Heart right ventricle (tissue), 16 donors: ENCODE data around the gene GALNT7. TPM values are rescaled to one million over a fixed set of nuclear protein-coding genes. Genes with fewer than 3 reads are reported as not detected.

ENCODE experiments used
- ATAC-seq, 8 donors: fragments of 200-7000 bp; cut with Tn5 transposase; one replicate each; pipeline ENCODE4 v1.9.1; 2020; ENCODE audit warnings: mild to moderate bottlenecking in 8 of 8, moderate library complexity in 8 of 8, moderate number of reproducible peaks in 1 of 8
- DNase-seq, 2 donors: peaks; one replicate each; pipeline ENCODE4 v3.0.0-alpha.2; 2020
- H3K27ac ChIP-seq, 10 donors: fragments of 200-600 bp; sonication (generic) in 2 of 10; one replicate each; pipeline versions ENCODE4 v1.5.0 to v1.8.0; 2020 to 2022; ENCODE audit warnings: mild to moderate bottlenecking in 3 of 10
- H3K27me3 ChIP-seq, 7 donors: fragments of 200-600 bp; one replicate each; pipeline ENCODE4 v1.8.0; 2021 to 2022; ENCODE audit warnings: mild to moderate bottlenecking in 2 of 7
- H3K36me3 ChIP-seq, 9 donors: fragments of 200-600 bp; sonication (generic) in 1 of 9; one replicate each; pipeline versions ENCODE4 v1.5.0 to v1.8.0; 2020 to 2022; ENCODE audit warnings: mild to moderate bottlenecking in 2 of 9
- H3K4me1 ChIP-seq, 9 donors: fragments of 200-600 bp; sonication (generic) in 1 of 9; one replicate each; pipeline versions ENCODE4 v1.5.0 to v1.8.0; 2020 to 2022; ENCODE audit warnings: mild to moderate bottlenecking in 4 of 9
- H3K4me3 ChIP-seq, 10 donors: fragments of 200-600 bp; sonication (generic) in 2 of 10; one replicate each; pipeline versions ENCODE4 v1.5.0 to v1.8.0; 2020 to 2022; ENCODE audit warnings: mild to moderate bottlenecking in 7 of 10, moderate library complexity in 2 of 10
- H3K9me3 ChIP-seq, 11 donors: fragments of 200-600 bp in 10 of 11; sonication (generic) in 2 of 11; one replicate each; pipeline versions ENCODE4 v1.5.0 to v1.8.0; 2013 to 2022; ENCODE audit warnings: mild to moderate bottlenecking in 2 of 11, control low read depth in 1 of 11, moderate library complexity in 1 of 11
- WGBS, 2 donors: extraction: QIAGEN DNeasy Blood & Tissue Kit; methylation state at CpG; one replicate each; pipeline ENCODE4 v1.1.7; 2013; ENCODE audit warnings: inconsistent platforms in 1 of 2; 5-methylcytosine and 5-hydroxymethylcytosine counted together
- intact Hi-C, 10 donors: fragments of 100-400 bp; cut with DNase I; formaldehyde crosslinking; loops; one replicate each; pipeline versions ENCODE4 v1.11.1 to v1.14.2; 2022
- polyA plus RNA-seq, 2 donors: library from polyadenylated mRNA; stranded (reverse); fragments of 200-250 nt; gene quantifications; one replicate each; pipeline ENCODE4 v1.2.3, GENCODE V29; 2013
- total RNA-seq, 10 donors: library from RNA; stranded (reverse); fragmentation: NEBNext Ultra II Directional in 3 of 10; extraction: Animal tissue kit (Norgen Biotek cat#: 25700) in 3 of 10; gene quantifications; one replicate each; pipeline versions ENCODE4 v1.2.1 to v1.2.4, GENCODE V29; 2021 to 2023
- TF ChIP-seq, protein P1 (sequence below), 9 donors: fragments of 200-600 bp; sonication (generic) in 2 of 9; IDR thresholded peaks; one replicate each; pipeline versions ENCODE4 v1.5.0 to v1.8.0; 2021 to 2022; ENCODE audit warnings: antibody characterized with exemption in 9 of 9, mild to moderate bottlenecking in 5 of 9, moderate library complexity in 1 of 9
- donor health status: Arrhythmogenic right ventricular cardiomyopathy.
- donor health status: ischemic (EF 13 %, LVEDD 7.1; RV severe dilation, severe dysfunction).
- donor health status: healthy with polysubstance abuse.
- donor health status: DM: no; HTN: yes; CAD: no.
- donor health status: DM: no; HTN: no; CAD: no.
- donor health status: ischemic (EF 25% LVEDD 6.9; RV normal size, moderate dysfunction).
- donor health status: ischemic (EF 25% LVEDD 5.7; RV mildly dilated, moderate dysfunction).
- donor health status: healthy.
- donor health status: DM: yes; HTN: yes; CAD: no.
- donor health status: Ischemic cardiomyopathy.
- donor health status: ischemic (EF 35%, LVEDD 5.7; RV mildly dilated, moderate dysfunction).
- donor health status: nonischemic (EF 11% LVEDD 7.7; RV severe dilation, severe dysfunction).
- donor health status: DM: yes; HTN: yes; CAD: no.
- donor health status: PGD.
- donor health status: ischemic (EF 29% LVEDD 5.4; RV normal size, mild dysfunction).
- donor health status: nonischemic (EF 23%, LVEDD 6.1; RV moderate dilation, normal function).

The GALNT7 gene
- total and polyA plus RNA-seq, 12 donors = 2.2 to 8.8 (median 5.3) TPM

DNA sequence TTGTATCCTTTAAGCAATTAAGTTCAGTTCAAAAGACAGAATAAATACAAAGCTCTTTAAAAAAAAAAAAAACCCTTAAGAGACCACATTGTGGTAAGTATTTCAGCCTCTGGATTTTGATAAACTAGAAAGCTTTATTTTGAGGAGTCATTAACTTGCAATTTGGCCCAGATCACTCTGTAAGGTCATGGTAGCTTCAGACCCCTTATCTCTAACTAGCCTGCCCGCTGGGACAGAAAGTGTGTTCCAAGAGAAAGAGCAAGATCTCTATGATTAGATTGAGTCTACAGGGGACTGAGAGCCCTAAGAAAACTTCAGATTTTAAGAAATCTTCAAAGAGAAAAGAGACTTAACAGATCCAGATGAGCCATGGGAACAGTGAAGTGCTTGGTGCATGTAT lies 45.6 kb downstream of the GALNT7 start:
- no peak overlapping the region for H3K27ac ChIP-seq
- no peaks in the 10 kb centered on the region for H3K27me3 ChIP-seq

DNA sequence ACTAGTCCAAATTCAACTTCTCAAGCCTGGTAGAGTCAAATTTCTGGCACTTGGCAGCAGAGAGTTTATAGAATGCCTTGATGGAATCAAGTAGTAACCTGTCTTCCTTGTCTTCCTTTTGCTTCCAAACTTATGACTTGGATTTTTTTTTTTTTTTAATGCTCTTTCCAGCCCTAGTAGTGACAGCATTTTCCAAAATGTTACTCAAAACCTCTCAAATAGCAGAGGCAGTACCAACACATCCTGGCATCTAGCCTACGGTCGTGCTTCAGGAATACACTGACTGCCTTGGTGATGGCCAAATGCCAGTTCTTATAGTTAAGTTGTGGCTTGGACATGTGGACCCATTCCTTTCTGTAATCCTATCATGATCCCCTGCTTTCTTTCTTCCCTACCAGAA lies 46.0 kb downstream of the GALNT7 start:
- ATAC-seq (no peak), DNase-seq (no peak)
- H3K27me3 ChIP-seq = no peaks in the 10 kb centered on the region
- peaks cover 0 to 27% (median 10%) of the 10 kb centered on the region in 9 donors for H3K4me1 ChIP-seq
- peaks cover 0 to 4% (median 0%) of the 10 kb centered on the region in 11 donors for H3K9me3 ChIP-seq
- no peak overlapping the region for H3K27ac ChIP-seq
- no peaks in the 10 kb centered on the region for H3K36me3 ChIP-seq
- WGBS, 2 donors = 39 to 43% methylated on average over 2 of the region's 2 CpGs
- TF ChIP-seq, protein P1, sequence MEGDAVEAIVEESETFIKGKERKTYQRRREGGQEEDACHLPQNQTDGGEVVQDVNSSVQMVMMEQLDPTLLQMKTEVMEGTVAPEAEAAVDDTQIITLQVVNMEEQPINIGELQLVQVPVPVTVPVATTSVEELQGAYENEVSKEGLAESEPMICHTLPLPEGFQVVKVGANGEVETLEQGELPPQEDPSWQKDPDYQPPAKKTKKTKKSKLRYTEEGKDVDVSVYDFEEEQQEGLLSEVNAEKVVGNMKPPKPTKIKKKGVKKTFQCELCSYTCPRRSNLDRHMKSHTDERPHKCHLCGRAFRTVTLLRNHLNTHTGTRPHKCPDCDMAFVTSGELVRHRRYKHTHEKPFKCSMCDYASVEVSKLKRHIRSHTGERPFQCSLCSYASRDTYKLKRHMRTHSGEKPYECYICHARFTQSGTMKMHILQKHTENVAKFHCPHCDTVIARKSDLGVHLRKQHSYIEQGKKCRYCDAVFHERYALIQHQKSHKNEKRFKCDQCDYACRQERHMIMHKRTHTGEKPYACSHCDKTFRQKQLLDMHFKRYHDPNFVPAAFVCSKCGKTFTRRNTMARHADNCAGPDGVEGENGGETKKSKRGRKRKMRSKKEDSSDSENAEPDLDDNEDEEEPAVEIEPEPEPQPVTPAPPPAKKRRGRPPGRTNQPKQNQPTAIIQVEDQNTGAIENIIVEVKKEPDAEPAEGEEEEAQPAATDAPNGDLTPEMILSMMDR (IDR thresholded peaks at IDR 0.05) = no peak
- intact Hi-C loops = no loop called here
- H3K4me3 ChIP-seq = no peak overlapping the region

More for the DNA sequence above, 45.6 kb downstream of the GALNT7 start:
- WGBS, 2 donors = 55 to 62% methylated on average over 1 of the region's 1 CpG
- no peak for ATAC-seq
- TF ChIP-seq, protein P1 (IDR thresholded peaks at IDR 0.05) = no peak
- Histone ChIP-seq H3K4me3 (no peak overlapping the region), H3K4me1 (peaks cover 0 to 28% (median 10%) of the 10 kb centered on the region in 9 donors), H3K36me3 (no peaks in the 10 kb centered on the region), H3K9me3 (peaks cover 0 to under 1% (median 0%) of the 10 kb centered on the region in 11 donors)
- DNase-seq = no peak
- intact Hi-C loops = no loop called here

DNA sequence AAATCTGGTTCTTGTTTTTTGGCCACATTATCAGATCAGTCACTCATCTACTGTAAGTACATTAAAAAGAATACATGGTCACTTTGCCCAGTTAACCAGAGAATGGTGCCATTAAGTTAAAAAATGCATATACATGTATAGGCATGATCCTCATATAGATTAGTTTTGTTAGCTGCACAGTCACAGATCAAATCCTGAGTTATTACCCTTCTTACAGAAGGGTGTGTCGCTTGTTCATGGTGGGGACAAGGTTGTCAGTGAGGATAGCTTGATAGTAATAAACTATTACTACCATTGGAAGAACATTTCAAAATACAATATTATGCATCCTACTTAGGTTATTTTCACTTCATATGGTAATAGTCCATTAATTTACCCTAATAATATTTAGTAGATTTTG lies 48.5 kb downstream of the GALNT7 start:
- Histone ChIP-seq H3K9me3 (peaks cover 0 to 5% (median 0%) of the 10 kb centered on the region in 11 donors), H3K4me1 (peaks cover 0 to 20% (median 2%) of the 10 kb centered on the region in 9 donors), H3K36me3 (no peaks in the 10 kb centered on the region), H3K27me3 (no peaks in the 10 kb centered on the region), H3K27ac (no peak overlapping the region), H3K4me3 (no peak overlapping the region)
- 97 to 100% methylated on average over 1 of the region's 1 CpG for WGBS, 2 donors
- DNase-seq (no peak), ATAC-seq (no peak)
- TF ChIP-seq, protein P1 (IDR thresholded peaks at IDR 0.05) = no peak
- intact Hi-C loops = no loop called here

DNA sequence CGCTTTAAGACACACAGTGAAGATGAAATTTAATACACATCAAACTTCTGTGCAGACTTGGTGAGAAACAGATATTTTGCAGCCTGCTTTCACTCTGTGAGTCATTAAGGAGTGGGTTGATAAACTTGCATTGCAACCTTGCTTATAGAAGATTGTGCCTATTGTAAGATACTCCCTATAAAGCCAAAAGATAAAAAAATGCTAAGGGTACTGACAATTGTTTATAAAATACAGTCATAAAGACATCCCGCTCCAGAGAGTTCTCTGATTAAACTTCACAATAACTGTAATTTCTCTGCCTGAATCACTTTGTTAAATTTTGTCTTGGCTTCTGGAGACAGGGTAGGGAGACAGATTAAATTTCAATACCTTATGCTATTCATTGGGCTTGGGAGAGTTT lies 49.1 kb downstream of the GALNT7 start:
- H3K27me3 ChIP-seq = no peaks in the 10 kb centered on the region
- DNase-seq (no peak), ATAC-seq (no peak)
- H3K36me3 ChIP-seq = no peaks in the 10 kb centered on the region
- H3K4me1 ChIP-seq = peaks cover 0 to 20% (median 0%) of the 10 kb centered on the region in 9 donors
- TF ChIP-seq, protein P1 (IDR thresholded peaks at IDR 0.05) = no peak
- H3K27ac ChIP-seq = no peak overlapping the region
- H3K4me3 ChIP-seq = no peak overlapping the region
- H3K9me3 ChIP-seq = peaks cover 0 to 5% (median 0%) of the 10 kb centered on the region in 11 donors
- WGBS, 2 donors = 84 to 93% methylated on average over 2 of the region's 2 CpGs
- intact Hi-C loops = no loop called here
